Gastroesophageal sphincter (tissue), 3 donors: ENCODE data around the gene SMIM22.

ENCODE experiments used
- CTCF ChIP-seq, 4 experiments: fragments of 200-600 bp in 2 of 4; fragments of 450-650 bp in 2 of 4; sonication (generic) in 1 of 4; IDR thresholded peaks; one replicate each; pipeline ENCODE4 v1.5.1; 2017 to 2019; ENCODE audit warnings: antibody characterized with exemption in 4 of 4, mild to moderate bottlenecking in 2 of 4, moderate library complexity in 2 of 4
- EP300 ChIP-seq: sonication (generic); formaldehyde crosslinking; IDR thresholded peaks from one replicate; pipeline ENCODE4 v1.6.1; 2017; ENCODE audit warnings: antibody characterized with exemption, mild to moderate bottlenecking
- POLR2A ChIP-seq, 2 donors: fragments of 450-650 bp; IDR thresholded peaks; one replicate each; pipeline ENCODE4 v1.6.1; 2017; ENCODE audit warnings: antibody characterized with exemption in 2 of 2, mild to moderate bottlenecking in 2 of 2, moderate library complexity in 1 of 2
- POLR2AphosphoS5 ChIP-seq: sonication (generic); formaldehyde crosslinking; IDR thresholded peaks from one replicate; pipeline ENCODE4 v1.6.1; 2017; ENCODE audit warnings: antibody characterized with exemption

GRCh38 chr16:4790871-4791270 lies 4.3 kb upstream of the SMIM22 start:
- no peak for TF ChIP-seq CTCF (IDR thresholded peaks at IDR 0.05)
- TF ChIP-seq POLR2A (IDR thresholded peaks at IDR 0.05): no peak
- no peak for TF ChIP-seq EP300
- TF ChIP-seq POLR2AphosphoS5: no peak
